M059J (cell line): Measurements from ENCODE around the gene POLR1B. TPM values are rescaled to one million over a fixed set of nuclear protein-coding genes. Genes with fewer than 3 reads are reported as not detected.

Source experiments
- total RNA-seq: library from RNA; depleted of rRNA; stranded (reverse); fragments of >200 nt; shearing (Covaris generic); gene quantifications from 2 replicates; pipeline ENCODE4 v1.2.3, GENCODE V29; 2014; rRNA removed

Gene POLR1B
- total RNA-seq, 1 experiment from 2014 or later, result 11.9 TPM

Other genes with a start within 250 kb of the POLR1B start
- gene RGPD8, start 108.8 kb upstream of the POLR1B start, total RNA-seq, result 0.49 and 1.4 TPM in 2 replicates
- gene TTL, start 60.3 kb upstream of the POLR1B start, total RNA-seq, result 25.0 and 34.6 TPM in 2 replicates
- gene CHCHD5, start 42.1 kb downstream of the POLR1B start, total RNA-seq, result 11.5 and 16.9 TPM in 2 replicates
- 51.7 and 70.1 TPM in 2 replicates for gene SLC20A1, start 103.5 kb downstream of the POLR1B start, total RNA-seq
- gene NT5DC4, start 178.6 kb downstream of the POLR1B start, total RNA-seq, result not detected in 2 replicates
- 23.0 and 24.0 TPM in 2 replicates for gene CKAP2L, start 222.1 kb downstream of the POLR1B start, total RNA-seq
- gene IL1A, start 242.0 kb downstream of the POLR1B start, total RNA-seq, result 0.22 and 0.54 TPM in 2 replicates